GM18868 (cell line): ENCODE measurements around the gene PLPP4.

Experiments
- ATAC-seq: cut with Tn5 transposase; IDR thresholded peaks from one replicate; pipeline ENCODE4 v1.9.1; 2021; ENCODE audit warnings: mild to moderate bottlenecking, moderate library complexity; ENCODE audit not compliant: unreplicated experiment

Gene PLPP4

DNA sequence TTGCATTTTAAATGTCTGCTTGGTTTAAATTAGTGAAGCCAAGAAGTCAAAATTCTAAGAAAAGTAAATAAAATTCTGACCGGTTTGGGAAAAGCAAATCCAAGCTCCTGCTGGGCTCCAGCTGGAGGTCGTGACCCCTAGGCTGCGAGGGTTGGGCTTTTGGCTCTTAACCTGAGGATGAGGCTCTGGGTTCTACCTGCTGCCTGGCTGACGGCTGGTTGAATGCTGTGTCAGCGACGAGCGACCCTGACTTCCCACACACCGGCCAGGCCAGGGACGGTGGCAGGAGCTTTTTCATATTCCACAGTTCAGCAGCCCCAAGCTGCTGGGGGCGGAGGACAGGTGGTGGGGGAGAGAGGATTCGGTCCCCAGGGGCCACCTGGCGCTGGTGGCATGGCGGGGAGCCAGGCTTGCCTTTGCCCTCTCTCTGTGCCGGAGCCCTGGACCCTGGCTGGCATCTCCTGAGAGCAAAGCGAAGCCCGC, 843 bp upstream of the PLPP4 start:
- no peak for ATAC-seq

DNA sequence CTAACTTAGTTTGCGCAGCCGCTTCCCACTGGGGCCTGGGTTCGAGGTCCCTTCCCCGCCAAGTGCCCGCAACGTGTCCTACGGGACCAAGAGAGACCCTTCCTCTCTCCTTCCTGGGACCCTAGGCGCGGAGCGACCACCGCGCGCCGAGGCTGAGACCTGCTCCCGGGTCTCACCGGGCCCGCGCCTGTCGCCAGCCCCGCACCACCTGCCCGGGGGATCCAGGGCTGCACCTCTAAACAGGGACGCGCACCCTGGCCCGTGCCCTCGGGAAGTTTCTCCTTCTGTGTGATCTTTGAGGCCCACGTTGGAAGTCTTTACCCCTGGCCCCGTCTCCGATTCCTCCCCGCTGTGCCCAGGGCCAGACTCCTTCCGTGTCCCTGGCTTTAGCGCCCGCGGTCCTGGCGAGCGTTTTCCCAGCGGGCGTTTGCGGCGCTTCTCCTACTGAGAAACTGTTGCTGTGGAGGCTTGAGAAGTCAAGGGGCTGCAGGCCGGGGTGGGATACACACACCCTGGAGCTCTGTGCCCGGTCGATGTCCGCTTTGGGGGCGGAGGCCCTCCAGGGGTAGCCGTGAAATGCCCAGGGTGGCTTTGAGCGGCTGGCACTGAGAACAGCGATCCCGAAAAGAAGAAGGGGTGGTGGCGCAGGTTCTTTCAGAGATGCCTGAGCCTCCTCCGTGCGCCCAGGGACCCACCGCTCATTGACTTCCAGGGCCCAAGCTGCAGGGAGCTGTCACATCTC, 575 bp downstream of the PLPP4 start:
- ATAC-seq, result no peak

DNA sequence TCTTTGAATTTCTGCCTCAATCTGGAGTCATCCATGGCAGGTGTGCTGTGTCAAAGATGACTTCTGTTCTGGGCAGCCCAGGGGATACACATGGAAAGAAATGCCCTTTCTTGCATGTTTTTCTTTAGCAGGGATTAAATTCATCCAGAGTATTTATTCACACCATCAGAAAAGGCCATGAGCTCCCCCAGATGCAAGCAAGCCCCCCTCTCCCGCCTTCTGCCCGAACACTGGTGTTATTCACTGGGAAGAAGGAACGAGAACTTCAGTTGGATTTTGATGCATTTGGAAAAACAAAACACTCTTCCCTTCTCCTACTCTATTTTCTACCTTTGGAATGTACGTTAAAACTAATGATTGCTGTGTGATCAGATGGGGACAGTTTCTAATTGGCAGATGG, 1.4 kb downstream of the PLPP4 start:
- ATAC-seq, result no peak

DNA sequence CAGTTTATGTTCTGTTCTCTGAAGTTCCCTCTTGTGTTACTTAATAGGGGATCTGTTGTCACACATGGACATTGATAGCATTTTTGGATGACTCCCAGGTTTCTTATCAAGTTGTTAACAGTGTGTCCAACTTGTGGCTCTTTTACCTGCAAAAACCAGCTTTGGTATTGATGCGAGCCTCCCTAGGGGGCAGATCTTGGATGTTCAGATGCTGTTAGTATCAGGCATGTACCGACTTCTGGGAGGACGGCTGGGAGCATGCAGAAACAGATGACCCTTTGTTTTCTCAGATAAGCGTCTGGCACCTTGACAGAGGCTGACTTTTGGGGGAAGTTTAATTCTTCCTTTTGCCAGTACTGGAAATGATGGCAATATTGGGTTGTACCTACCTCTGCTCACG, 2.2 kb downstream of the PLPP4 start:
- no peak for ATAC-seq

DNA sequence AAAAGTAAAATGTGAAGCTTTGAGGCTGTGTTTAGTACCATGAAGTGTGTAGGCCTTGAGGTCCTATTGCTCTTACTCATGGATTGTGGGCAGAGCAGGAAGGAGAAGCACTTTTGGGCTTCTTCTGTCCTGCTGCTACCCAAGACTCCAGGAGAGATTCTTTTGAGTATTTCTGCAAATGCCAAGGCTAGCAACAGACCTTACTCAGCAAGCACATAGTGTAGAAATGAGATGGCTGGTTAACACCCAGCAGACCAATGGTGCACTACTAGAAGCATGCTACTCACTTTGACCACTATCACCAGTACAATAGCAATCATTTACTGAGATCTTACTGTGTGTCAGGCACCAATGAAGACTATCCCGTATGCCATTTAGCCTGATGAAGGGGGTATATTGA, 3.2 kb downstream of the PLPP4 start:
- ATAC-seq, result no peak

DNA sequence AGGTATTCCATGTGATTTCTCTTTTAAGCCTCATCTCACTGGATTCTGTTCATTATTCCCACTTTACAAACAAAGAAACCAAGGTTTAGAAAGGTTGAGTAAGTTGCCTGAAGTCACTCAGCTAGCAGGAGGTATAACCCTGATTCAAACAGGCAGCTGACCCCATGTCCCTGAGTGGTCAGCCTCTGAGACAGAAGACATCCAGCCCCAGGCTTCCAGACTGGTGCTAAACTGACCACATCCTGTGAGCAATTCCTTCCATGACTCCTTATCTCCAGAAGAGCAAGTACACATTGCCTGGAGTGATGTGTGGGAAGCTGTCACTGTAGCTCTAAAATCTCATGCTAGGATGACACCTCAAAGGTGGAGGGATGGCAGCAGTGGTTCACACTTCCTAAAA, 3.7 kb downstream of the PLPP4 start:
- no peak for ATAC-seq

DNA sequence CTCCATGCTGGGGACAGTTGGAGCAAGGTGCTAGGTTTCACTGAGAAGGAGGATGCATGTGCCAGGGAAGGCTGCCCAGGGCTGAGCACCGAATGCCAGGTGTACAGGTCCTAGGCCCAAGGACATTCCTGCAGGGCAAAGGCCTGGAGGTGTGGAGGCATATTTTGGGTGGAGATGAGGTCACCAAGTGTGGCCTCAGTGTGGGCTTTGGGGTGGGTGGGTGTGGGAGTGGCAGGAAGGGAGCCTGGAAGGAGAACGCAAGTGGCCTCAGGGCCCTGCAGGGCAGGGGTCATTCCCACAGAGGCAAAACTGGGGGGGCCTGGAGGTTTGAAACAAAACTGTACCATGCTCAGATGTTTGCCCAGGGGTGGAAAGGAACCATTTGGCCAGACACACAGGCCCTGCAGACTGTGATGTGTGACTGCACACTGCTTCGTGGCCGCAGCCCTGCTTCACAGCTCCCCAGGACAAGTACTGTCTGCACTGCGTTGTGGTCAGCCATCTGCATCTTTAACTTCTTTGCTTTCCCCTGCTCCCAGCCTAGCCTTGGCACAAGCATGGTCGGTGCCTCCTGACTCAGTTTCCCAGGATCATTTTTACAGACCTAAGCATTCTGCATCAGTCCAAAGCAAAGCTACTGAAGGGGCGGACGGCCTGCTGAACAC, 5.1 kb downstream of the PLPP4 start:
- ATAC-seq, result no peak

DNA sequence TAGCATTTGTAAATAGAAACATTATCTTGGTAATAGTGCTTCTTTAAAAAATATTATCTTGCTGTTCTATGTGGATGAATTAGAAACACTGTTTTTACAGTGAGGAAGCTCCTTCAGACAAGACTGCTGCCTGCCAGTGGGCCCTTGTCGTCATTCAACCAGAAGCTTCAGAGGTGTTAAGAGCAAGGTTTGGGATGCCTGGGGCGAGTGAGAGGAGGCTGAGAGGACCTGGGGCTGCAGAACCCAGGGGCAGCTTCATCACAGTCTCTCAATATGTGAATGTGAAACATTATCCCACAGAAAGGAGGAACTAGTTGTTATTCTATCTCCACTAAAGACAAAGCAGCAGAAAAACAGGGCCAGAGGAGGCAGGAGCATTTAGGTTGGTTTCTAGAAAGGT, 8.1 kb downstream of the PLPP4 start:
- ATAC-seq, result no peak

DNA sequence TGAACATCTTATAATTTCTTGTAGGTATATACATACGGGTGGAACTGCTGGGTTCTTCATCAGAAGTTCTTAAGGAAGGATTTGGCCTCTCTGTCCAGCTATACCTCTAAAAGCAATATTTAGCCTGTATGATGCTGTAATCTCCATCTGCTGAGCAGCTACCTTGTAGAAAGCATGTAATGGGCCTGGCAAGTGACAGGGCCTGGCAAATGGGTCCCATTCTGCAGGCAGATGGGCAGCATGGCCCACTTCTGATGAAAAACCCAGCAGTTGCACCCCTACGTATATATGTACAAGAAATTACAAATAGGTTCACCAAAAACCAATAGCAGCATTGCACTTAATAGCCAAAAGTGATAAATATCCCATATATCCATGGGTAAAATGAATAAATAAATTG, 9.0 kb downstream of the PLPP4 start:
- ATAC-seq, result no peak

DNA sequence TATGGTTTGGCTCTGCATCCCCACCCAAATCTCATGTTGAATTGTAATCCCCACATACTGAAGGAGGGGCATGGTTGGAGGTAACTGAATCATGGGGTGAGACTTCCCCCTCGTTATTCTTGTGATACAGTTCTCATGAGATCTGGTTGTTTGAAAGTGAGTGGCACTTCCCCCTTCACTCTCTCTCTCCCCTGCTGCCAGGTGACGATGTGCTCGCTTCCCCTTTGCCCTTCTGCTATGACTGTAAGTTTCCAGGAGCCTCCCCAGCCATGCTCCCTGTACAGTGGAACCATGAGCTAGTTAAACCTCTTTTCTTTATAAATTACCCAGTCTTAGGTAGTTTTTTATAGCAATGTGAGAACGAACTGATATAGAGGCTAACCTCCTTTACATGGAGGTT, 16.6 kb downstream of the PLPP4 start:
- ATAC-seq, result no peak

DNA sequence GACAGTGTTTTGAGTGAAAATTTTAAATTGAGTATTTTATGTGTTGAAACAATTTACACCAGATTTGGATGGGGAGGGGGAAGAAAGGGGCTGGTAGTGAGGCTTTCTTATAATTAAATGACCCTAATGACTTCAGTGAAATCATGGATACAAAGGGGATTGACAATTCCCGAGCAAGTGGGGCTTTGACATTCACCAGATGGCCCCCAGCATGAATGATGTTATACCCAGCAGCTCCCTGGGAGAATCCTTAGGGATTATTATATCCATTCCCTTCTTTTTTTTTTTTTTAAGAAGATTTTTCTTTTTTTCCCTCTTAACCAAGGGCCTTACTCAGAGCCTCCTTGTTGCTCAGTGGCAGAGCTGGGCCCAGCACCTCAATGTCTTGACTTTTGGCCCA, 17.9 kb downstream of the PLPP4 start:
- ATAC-seq, result no peak

DNA sequence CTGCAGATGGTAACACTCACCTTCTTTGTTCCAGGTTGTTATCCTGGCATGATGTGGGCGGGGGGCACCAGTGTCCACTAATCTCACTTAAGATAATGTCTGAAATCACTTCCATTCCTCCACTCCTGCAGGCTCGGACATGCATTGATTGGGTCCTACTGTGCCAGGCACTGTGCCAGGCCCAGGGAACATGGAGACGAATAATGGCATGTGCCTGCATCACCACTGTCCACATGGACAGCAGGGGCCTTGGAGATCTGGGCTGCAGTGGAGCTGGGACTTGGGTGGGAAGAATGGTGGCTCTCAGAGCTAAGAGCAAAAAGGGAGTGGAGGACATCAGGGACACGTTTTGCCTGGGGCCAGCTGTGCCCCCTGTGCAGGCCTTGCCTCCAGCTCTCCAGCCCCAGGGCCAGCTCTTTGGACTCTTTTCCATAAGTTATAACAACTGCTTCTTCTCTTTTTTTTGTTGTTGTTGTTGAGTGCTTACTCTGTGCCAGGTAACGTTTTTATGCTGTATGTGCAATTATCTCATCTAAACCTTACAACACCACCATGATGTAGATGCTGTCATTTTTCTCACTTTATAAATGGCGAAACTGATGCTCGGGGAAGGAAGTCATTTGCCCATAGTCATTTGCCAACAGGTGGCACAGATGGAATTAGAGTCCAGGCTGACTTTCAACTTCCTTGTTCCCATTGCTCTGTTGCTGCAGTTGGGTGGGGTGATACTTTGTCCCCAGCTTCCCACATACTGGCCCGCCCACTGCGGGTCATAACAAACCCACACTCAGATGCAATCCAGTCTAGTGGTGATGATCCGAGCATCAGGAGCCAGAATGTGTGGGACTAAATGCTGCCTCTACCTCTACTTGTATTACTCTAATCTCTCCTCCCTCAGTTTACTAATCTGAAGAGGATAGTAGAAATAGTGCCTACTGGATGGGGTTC, 19.1 kb downstream of the PLPP4 start:
- ATAC-seq, result no peak

DNA sequence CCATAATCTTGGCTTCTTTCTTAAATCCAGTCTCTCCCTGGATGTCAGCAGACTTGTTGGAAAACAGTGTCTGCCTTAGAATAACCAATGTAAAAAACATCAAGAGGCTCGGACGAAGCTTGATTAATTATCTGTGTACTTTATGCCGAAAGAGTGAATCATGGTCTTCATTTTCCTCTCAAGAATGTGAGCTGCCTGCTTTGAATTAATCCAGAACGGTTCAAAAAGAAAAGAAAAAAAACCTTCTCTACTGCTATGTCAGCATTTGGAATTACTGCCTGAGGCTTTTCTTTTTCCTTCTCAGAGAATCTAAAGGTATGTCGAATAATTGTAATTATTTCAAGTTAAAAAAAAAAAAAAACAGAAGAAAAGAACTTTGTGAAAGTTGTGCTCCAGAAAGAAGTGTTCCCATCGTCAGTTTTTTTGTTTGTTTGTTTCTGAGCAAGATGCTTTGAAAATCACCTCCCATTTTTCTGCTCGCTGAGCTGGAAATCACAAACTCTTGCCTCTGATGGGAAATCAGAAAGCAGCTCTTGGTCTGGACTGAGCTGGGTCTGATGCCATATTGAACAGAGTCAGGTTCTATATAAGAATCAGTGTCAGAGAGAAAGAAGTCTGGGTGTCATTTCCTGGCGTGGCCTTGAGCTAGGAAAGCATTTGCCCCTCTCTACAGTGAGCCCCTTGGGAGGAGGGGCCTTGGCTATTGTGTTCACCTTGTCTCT, 20.2 kb downstream of the PLPP4 start:
- no peak for ATAC-seq

DNA sequence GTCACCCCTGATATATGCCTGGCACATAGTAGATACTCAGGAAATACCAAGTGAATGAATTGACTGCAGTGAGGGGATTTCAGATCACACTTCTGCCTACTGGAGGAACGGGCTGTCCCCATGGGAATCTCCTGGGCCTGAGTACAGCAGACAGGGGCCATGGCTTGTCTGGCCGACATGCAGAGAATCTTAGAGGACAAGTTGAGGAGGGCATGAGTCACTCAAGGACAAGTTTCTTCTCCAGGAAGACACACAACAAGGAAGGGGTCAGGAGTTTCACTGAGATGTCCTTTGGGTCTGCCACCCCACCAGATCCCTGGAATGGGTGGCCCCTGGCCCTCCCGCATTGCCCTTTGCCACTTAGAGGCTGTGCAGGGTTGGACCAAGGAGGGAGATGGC, 20.7 kb downstream of the PLPP4 start:
- no peak for ATAC-seq

DNA sequence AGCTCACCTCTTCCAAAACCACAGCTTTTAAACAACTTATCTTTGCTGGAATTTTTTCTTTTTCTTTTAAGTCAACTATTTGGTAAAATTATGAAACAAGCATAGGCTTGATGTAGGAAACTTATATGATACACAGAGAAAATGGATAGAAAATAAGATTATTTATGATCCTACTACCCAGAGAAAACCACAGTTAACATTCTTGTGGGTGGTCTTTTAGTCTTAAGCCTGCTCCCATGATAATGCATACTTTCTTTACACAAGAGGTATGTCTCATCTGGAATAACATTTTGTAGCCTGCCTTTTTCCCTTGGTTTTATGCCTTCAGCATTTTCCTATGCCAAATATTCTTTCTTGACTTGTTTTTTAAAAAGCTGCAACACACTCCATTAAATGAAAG, 21.4 kb downstream of the PLPP4 start:
- ATAC-seq, result no peak

DNA sequence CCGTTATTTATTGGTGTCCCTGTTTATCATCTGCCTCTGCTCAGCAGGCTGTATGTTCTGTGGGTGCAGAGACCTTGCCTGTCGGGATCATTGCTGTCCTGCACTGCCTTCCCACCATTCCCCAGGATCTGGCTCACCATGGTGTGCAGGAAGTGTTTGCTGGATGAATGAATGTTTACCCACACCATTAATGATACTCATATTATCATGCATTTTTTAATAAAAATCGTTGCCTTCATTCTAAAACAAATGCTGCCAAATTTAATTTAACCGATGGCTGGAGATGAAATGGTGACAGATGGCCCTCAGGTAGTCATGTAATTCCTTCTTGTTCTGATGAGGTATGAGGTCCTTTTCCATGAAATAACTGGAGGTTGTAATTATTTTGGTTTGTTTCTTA, 22.5 kb downstream of the PLPP4 start:
- ATAC-seq, result no peak

DNA sequence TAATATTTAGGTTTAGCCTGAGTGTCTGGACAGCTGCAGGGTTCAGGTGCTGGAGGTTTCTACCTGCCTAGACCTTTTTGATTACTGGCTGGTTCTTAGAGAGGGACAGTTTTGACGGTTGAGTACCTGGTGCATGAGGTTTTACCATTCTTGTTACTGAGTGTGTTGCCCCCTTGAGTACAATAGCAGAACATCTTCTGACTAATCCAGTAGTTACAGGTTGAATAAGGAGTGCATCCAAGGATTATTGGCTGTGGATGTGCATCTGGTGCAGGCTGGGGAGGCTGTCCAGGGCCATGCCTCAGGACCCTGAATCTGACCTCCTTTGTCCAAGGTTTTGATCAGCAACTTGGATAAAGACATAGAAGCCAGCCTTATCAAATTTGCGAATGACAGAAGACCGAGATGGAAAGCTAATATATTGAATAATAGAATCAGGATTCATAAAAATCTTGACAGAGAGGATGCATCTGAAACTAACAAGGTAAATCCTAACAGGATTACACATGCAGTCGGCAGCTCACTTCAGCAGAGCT, 23.1 kb downstream of the PLPP4 start:
- ATAC-seq, result no peak

DNA sequence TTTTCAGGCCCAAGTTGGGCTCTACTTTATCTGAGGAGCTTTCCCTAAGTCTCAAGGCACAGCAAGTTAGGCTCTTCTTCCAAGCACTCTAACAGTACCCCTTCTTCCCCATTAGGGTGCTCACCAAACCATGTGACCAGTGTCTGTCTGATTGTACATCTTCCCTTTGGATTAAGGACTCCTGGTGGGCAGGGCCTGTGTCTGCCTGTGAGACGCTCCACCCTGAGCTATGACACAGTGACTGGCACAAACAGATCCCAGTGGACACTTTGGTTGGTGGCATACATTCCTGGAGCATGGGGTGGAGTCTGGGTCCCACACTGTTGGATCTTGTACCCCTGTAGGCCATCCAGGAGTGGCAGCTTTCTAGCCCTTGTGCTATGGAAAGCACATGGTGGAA, 23.8 kb downstream of the PLPP4 start:
- ATAC-seq, result no peak

DNA sequence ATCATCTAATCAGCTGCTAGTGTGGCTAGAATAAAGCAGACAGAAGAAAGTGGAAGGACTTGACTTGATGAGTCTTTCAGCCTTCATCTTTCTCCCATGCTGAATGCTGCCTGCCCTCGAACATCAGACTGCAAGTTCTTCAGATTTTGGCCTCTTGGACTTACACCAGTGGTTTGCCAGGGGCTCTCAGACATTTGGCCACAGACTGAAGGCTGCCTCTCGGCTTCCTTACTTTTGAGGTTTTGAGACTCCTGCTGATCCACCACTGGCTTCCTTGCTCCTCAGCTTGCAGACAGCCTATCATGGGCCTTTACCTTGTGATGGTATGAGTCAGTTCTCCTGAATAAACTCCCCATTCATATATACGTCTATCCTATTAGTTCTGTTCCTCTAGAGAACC, 26.0 kb downstream of the PLPP4 start:
- ATAC-seq, result no peak

DNA sequence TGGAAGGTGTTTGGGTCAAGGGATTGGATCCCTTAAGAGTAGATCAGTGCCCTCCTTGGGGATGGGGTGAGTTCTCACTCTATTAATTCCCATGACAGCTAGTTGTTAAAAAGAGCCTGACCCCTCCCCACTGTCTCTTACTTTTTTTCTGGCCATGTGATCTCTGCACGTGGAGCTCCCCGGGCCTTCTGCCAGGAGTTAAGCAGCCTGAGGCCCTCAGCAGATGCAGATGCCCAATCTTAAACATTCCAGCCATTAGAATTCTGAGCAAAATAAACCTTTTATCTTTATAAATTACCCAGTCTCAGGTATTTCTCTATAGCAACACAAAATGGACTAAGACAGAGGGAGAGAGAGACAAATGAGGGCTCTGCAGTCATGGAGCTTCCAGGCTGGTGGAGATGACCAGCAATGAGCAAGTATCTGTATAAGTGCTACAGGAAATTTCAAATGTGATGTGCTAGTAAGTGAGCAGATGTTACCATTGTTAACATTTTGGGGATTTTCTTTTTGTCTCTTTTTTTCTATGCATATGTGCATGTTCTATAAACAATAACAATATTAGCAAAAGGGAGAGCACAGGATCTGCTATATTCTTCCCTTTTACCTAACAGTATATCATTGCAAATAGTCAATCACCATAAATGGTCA, 26.7 kb downstream of the PLPP4 start:
- ATAC-seq, result no peak
